H1 (cell line): Measurements from ENCODE around the gene ANKMY2. TPM values are rescaled to one million over a fixed set of nuclear protein-coding genes. Genes with fewer than 3 reads are reported as not detected.

Source experiments
- RFX5 ChIP-seq: IDR thresholded peaks from 2 replicates; pipeline ENCODE4 v1.6.1; 2011; ENCODE audit warnings: low read depth, low read length, improper control_type of control experiment, borderline replicate concordance
- polyA plus RNA-seq, 7 experiments: library from polyadenylated mRNA; depleted of rRNA in 3 of 7; stranded (reverse) in 5 of 7; unstranded in 2 of 7; fragments of >200 nt in 5 of 7; fragments of 200-250 nt in 2 of 7; gene quantifications; 1 replicate in 5 of 7; 2 replicates in 1 of 7; 4 replicates in 1 of 7; pipeline versions ENCODE4 v1.2.1 to v1.2.3, GENCODE V29; 2011 to 2013; ENCODE audit warnings: missing spikeins in 2 of 7, mixed read lengths in 2 of 7
- total RNA-seq: library from RNA; stranded (reverse); fragmentation: NEBNext Ultra II Directional; extraction: Animal tissue kit (Norgen Biotek cat#: 25700); gene quantifications from 2 replicates; pipeline ENCODE4 v1.2.1, GENCODE V29; 2021

ANKMY2 gene
- total and polyA plus RNA-seq, 2 of the 8 experiments (the other 6 are each of a cell fraction or from before 2014, with no cell fraction given): 5.2 to 9.3 TPM

- no peak for TF ChIP-seq RFX5
Observed at GRCh38 chr7:16670021-16670420, 24.5 kb upstream of the ANKMY2 start (continued).
